GM23338 (cell line): ENCODE data around the gene IL16. TPM values are rescaled to one million over a fixed set of nuclear protein-coding genes. Genes with fewer than 3 reads are reported as not detected.

Experiments used
- ATAC-seq: fragments of 200-7000 bp; cut with Tn5 transposase; 3 replicates; pipeline ENCODE4 v1.9.1; 2020
- DNase-seq: peaks from one replicate; pipeline ENCODE4 v3.0.0-alpha.2; 2015; ENCODE audit warnings: low spot score
- H2AFZ ChIP-seq: fragments of 200-600 bp; sonication (generic); 2 replicates; pipeline ENCODE4 v1.8.0; 2016; ENCODE audit warnings: antibody characterized with exemption, mild to moderate bottlenecking, moderate library complexity
- H3F3A ChIP-seq: fragments of 200-600 bp; sonication (generic); replicated peaks from 2 replicates; pipeline ENCODE4 v1.8.0; 2017; ENCODE audit warnings: antibody characterized with exemption, mixed run types, low read depth
- H3K27ac ChIP-seq: fragments of 200-600 bp; sonication (generic); 2 replicates; pipeline ENCODE4 v1.6.1; 2016; ENCODE audit warnings: low read depth
- H3K27me3 ChIP-seq: fragments of 200-600 bp; sonication (generic); 2 replicates; pipeline ENCODE4 v1.8.0; 2016; ENCODE audit warnings: mild to moderate bottlenecking, mixed run types, moderate library complexity; ENCODE audit not compliant: insufficient read depth
- H3K36me3 ChIP-seq: fragments of 200-600 bp; sonication (generic); 2 replicates; pipeline ENCODE4 v1.8.0; 2016; ENCODE audit warnings: mild to moderate bottlenecking; ENCODE audit not compliant: insufficient read depth
- H3K4me1 ChIP-seq: fragments of 200-600 bp; sonication (generic); 2 replicates; pipeline ENCODE4 v1.8.0; 2016; ENCODE audit warnings: mild to moderate bottlenecking, moderate library complexity; ENCODE audit not compliant: insufficient read depth
- H3K4me2 ChIP-seq: fragments of 200-600 bp; sonication (generic); 2 replicates; pipeline ENCODE4 v1.7.1; 2017; ENCODE audit warnings: mixed run types
- H3K4me3 ChIP-seq: fragments of 200-600 bp; sonication (generic); 2 replicates; pipeline ENCODE4 v1.6.1; 2016; ENCODE audit warnings: mixed run types
- H3K79me2 ChIP-seq: fragments of 200-600 bp; sonication (generic); replicated peaks from 2 replicates; pipeline ENCODE4 v1.8.0; 2017; ENCODE audit warnings: mild to moderate bottlenecking; ENCODE audit not compliant: insufficient read depth
- H3K9me2 ChIP-seq: fragments of 200-600 bp; sonication (generic); 2 replicates; pipeline ENCODE4 v1.8.0; 2017; ENCODE audit not compliant: insufficient read depth
- H4K20me1 ChIP-seq: fragments of 200-600 bp; sonication (generic); replicated peaks from 2 replicates; pipeline ENCODE4 v1.8.0; 2017; ENCODE audit warnings: mild to moderate bottlenecking; ENCODE audit not compliant: insufficient read depth
- H3K27ac Mint-ChIP-seq: 2 replicates; pipeline ENCODE4 v1.8.0; 2020; ENCODE audit warnings: inconsistent platforms, mild to moderate bottlenecking, moderate library complexity, mixed read lengths
- H3K27me3 Mint-ChIP-seq: 3 replicates; pipeline ENCODE4 v1.8.0; 2022; ENCODE audit warnings: low read depth, mild to moderate bottlenecking, moderate library complexity, mixed read lengths, inconsistent platforms; ENCODE audit not compliant: insufficient read depth, poor library complexity
- H3K36me3 Mint-ChIP-seq: 3 replicates; pipeline ENCODE4 v1.8.0; 2021; ENCODE audit warnings: low read depth, mild to moderate bottlenecking, inconsistent platforms, moderate library complexity, mixed read lengths
- H3K4me1 Mint-ChIP-seq: 3 replicates; pipeline ENCODE4 v1.8.0; 2020; ENCODE audit warnings: mild to moderate bottlenecking, inconsistent platforms, mixed read lengths
- H3K4me3 Mint-ChIP-seq: 3 replicates; pipeline ENCODE4 v1.8.0; 2021; ENCODE audit warnings: moderate library complexity, mild to moderate bottlenecking, inconsistent platforms, mixed read lengths
- H3K9me3 Mint-ChIP-seq: 3 replicates; pipeline ENCODE4 v1.8.0; 2020; ENCODE audit warnings: moderate library complexity, mild to moderate bottlenecking, inconsistent platforms, mixed read lengths
- CREB1 ChIP-seq: fragments of 250-450 bp; sonication (Bioruptor Pico); IDR thresholded peaks from 2 replicates; pipeline ENCODE4 v1.5.0; 2020; ENCODE audit warnings: low read depth, mild to moderate bottlenecking, moderate library complexity
- EZH2phosphoT487 ChIP-seq: fragments of 200-600 bp; sonication (generic); IDR thresholded peaks from one replicate; pipeline ENCODE4 v1.8.1; 2018; ENCODE audit warnings: antibody characterized with exemption; ENCODE audit not compliant: unreplicated experiment
- JUNB ChIP-seq: IDR thresholded peaks from one replicate; pipeline ENCODE4 v1.6.1; 2016; ENCODE audit warnings: antibody characterized with exemption; ENCODE audit not compliant: unreplicated experiment
- NANOG ChIP-seq: IDR thresholded peaks from 2 replicates; pipeline ENCODE4 v1.6.1; 2016; ENCODE audit warnings: antibody characterized with exemption, borderline replicate concordance
- POLR2AphosphoS5 ChIP-seq: IDR thresholded peaks from 2 replicates; pipeline ENCODE4 v1.6.1; 2016; ENCODE audit warnings: antibody characterized with exemption, low read depth
- STAT1 ChIP-seq: IDR thresholded peaks from one replicate; pipeline ENCODE4 v1.6.1; 2016; ENCODE audit warnings: antibody characterized with exemption; ENCODE audit not compliant: unreplicated experiment
- ZNF331 ChIP-seq: fragments of 250-450 bp; sonication (Bioruptor Pico); IDR thresholded peaks from 2 replicates; pipeline ENCODE4 v1.5.0; 2020; ENCODE audit warnings: low read depth, mild to moderate bottlenecking, moderate library complexity
- polyA plus RNA-seq: library from polyadenylated mRNA; unstranded; fragments of >200 nt; fragmentation: Nextera tagmentation; extraction: Ambion mirVana; gene quantifications from 2 replicates; pipeline ENCODE4 v1.2.1, GENCODE V29; 2016
- total RNA-seq: library from RNA; depleted of rRNA; stranded (reverse); fragments of >200 nt; shearing (Covaris generic); gene quantifications from 2 replicates; pipeline ENCODE4 v1.2.3, GENCODE V29; 2014
- TF ChIP-seq, protein P1 (sequence below), 2 experiments: fragments of 200-600 bp in 1 of 2; sonication (generic) in 1 of 2; conservative IDR thresholded peaks; 2 replicates each; pipeline versions ENCODE4 v1.5.1 to v1.6.1; 2016 to 2017; ENCODE audit warnings: antibody characterized with exemption in 2 of 2, low read depth in 2 of 2, mild to moderate bottlenecking in 2 of 2, moderate library complexity in 1 of 2
- TF ChIP-seq, protein P2 (sequence below): fragments of 250-450 bp; sonication (Bioruptor Pico); IDR thresholded peaks from 2 replicates; pipeline ENCODE4 v1.5.0; 2020; ENCODE audit warnings: mild to moderate bottlenecking, moderate library complexity

The IL16 gene
- total and polyA plus RNA-seq, 2 experiments from 2014 or later = 0.29 TPM; not detected in 1

DNA sequence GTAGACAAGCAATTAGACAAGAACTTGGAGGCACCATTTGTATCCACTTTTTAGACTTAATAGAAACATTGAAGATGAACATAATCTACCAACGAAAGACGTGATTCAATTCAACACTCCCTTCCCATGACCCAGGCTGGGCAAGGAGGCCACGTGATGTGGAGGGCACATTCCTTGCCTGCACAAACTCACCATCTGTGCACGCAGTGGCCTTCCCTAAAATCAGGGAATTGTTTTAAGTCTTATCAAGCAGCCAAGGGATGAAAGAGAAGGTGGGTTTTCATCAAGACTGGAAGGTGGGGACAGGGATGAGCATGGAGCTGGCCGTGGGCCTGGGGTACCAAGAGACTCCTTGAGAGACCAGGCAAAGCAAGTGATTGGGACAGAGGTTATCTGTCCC, 113.8 kb downstream of the IL16 start:
- ATAC-seq = no peak
- H3K36me3 Mint-ChIP-seq = peaks cover 13% of the 10 kb centered on the region

DNA sequence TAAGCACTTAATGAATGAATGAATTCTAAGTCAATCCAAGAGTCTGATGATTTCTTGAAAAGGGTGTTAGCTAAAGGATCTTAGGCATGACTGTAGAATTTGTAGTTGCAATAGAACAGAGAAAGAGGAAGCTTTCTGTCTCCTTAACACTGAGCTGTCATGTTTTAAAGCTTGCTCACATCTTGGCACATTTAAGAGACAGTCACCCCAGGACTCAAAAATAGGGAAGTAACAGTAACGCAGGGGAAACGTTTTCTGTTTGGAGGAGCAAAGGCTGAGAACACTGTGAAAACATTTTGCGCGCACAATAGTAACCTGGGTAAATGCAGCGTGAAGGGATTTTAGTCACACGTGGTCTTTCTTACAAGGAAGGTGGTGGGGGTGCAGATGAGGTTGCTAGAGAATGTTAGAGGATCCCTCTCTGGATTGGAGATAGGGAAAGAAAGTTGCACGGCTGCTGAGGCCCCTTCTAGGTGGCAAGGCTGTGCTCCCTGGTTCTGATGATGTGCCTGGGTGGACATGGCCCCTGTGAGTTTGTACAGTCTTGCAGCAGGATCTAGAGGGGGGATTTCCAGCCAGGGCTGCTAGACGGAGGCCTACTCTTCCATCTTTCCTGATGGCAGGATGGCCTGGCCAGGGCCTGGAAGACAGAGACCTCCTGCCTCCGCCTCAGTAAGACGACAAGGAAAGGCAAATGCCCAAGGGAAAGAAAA, 115.2 kb downstream of the IL16 start:
- Mint-ChIP-seq H3K36me3 (peaks cover 20% of the 10 kb centered on the region), H3K9me3 (no peaks in the 10 kb centered on the region), H3K4me3 (no peak overlapping the region), H3K27me3 (peaks cover 2% of the 10 kb centered on the region), H3K27ac (0 out of 2 replicates have a peak overlapping the region, but pooled peaks have one; percentile 27), H3K4me1 (no peaks in the 10 kb centered on the region)
- Histone ChIP-seq H3K4me3 (no peak overlapping the region), H3K27me3 (no peaks in the 10 kb centered on the region), H3K27ac (no peak overlapping the region), H3K4me1 (no peaks in the 10 kb centered on the region), H2AFZ (no peak overlapping the region), H3K79me2 (no peaks in the 10 kb centered on the region), H3K9me2 (0 out of 2 replicates have a peak, but pooled peaks cover 4% of the 10 kb centered on the region), H3K36me3 (no peaks in the 10 kb centered on the region), H3K4me2 (no peak overlapping the region), H4K20me1 (no peaks in the 10 kb centered on the region; the same call in 1 of the 2 replicates), H3F3A (no peaks in the 10 kb centered on the region)
- DNase-seq (no peak), ATAC-seq (no peak)
- TF ChIP-seq POLR2AphosphoS5 (no peak), NANOG (no peak), ZNF331 (no peak), EZH2phosphoT487 (no peak), STAT1 (no peak), CREB1 (CRISPR knock-in tag) (no peak)
- TF ChIP-seq, protein P1, sequence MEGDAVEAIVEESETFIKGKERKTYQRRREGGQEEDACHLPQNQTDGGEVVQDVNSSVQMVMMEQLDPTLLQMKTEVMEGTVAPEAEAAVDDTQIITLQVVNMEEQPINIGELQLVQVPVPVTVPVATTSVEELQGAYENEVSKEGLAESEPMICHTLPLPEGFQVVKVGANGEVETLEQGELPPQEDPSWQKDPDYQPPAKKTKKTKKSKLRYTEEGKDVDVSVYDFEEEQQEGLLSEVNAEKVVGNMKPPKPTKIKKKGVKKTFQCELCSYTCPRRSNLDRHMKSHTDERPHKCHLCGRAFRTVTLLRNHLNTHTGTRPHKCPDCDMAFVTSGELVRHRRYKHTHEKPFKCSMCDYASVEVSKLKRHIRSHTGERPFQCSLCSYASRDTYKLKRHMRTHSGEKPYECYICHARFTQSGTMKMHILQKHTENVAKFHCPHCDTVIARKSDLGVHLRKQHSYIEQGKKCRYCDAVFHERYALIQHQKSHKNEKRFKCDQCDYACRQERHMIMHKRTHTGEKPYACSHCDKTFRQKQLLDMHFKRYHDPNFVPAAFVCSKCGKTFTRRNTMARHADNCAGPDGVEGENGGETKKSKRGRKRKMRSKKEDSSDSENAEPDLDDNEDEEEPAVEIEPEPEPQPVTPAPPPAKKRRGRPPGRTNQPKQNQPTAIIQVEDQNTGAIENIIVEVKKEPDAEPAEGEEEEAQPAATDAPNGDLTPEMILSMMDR (conservative IDR thresholded peaks at IDR 0.05; ENCODE audit: low read depth in 2 of 2) = no peak
- TF ChIP-seq, protein P2, sequence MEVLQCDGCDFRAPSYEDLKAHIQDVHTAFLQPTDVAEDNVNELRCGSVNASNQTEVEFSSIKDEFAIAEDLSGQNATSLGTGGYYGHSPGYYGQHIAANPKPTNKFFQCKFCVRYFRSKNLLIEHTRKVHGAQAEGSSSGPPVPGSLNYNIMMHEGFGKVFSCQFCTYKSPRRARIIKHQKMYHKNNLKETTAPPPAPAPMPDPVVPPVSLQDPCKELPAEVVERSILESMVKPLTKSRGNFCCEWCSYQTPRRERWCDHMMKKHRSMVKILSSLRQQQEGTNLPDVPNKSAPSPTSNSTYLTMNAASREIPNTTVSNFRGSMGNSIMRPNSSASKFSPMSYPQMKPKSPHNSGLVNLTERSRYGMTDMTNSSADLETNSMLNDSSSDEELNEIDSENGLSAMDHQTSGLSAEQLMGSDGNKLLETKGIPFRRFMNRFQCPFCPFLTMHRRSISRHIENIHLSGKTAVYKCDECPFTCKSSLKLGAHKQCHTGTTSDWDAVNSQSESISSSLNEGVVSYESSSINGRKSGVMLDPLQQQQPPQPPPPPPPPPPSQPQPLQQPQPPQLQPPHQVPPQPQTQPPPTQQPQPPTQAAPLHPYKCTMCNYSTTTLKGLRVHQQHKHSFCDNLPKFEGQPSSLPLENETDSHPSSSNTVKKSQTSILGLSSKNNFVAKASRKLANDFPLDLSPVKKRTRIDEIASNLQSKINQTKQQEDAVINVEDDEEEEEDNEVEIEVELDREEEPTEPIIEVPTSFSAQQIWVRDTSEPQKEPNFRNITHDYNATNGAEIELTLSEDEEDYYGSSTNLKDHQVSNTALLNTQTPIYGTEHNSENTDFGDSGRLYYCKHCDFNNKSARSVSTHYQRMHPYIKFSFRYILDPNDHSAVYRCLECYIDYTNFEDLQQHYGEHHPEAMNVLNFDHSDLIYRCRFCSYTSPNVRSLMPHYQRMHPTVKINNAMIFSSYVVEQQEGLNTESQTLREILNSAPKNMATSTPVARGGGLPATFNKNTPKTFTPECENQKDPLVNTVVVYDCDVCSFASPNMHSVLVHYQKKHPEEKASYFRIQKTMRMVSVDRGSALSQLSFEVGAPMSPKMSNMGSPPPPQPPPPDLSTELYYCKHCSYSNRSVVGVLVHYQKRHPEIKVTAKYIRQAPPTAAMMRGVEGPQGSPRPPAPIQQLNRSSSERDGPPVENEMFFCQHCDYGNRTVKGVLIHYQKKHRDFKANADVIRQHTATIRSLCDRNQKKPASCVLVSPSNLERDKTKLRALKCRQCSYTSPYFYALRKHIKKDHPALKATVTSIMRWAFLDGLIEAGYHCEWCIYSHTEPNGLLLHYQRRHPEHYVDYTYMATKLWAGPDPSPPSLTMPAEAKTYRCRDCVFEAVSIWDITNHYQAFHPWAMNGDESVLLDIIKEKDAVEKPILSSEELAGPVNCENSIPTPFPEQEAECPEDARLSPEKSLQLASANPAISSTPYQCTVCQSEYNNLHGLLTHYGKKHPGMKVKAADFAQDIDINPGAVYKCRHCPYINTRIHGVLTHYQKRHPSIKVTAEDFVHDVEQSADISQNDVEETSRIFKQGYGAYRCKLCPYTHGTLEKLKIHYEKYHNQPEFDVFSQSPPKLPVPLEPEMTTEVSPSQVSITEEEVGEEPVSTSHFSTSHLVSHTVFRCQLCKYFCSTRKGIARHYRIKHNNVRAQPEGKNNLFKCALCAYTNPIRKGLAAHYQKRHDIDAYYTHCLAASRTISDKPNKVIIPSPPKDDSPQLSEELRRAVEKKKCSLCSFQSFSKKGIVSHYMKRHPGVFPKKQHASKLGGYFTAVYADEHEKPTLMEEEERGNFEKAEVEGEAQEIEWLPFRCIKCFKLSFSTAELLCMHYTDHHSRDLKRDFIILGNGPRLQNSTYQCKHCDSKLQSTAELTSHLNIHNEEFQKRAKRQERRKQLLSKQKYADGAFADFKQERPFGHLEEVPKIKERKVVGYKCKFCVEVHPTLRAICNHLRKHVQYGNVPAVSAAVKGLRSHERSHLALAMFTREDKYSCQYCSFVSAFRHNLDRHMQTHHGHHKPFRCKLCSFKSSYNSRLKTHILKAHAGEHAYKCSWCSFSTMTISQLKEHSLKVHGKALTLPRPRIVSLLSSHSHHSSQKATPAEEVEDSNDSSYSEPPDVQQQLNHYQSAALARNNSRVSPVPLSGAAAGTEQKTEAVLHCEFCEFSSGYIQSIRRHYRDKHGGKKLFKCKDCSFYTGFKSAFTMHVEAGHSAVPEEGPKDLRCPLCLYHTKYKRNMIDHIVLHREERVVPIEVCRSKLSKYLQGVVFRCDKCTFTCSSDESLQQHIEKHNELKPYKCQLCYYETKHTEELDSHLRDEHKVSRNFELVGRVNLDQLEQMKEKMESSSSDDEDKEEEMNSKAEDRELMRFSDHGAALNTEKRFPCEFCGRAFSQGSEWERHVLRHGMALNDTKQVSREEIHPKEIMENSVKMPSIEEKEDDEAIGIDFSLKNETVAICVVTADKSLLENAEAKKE (CRISPR knock-in tag) = no peak

More for the DNA sequence above, 113.8 kb downstream of the IL16 start:
- no peaks in the 10 kb centered on the region for H3K4me1 Mint-ChIP-seq
- Histone ChIP-seq H3K79me2 (no peaks in the 10 kb centered on the region), H3K4me3 (no peak overlapping the region), H3K4me1 (no peaks in the 10 kb centered on the region), H3K27me3 (no peaks in the 10 kb centered on the region), H3K36me3 (no peaks in the 10 kb centered on the region), H3K9me2 (peaks cover 4% of the 10 kb centered on the region; the same call in 1 of the 2 replicates), H4K20me1 (no peaks in the 10 kb centered on the region; the same call in 1 of the 2 replicates), H3K4me2 (no peak overlapping the region), H2AFZ (no peak overlapping the region), H3K27ac (no peak overlapping the region), H3F3A (no peaks in the 10 kb centered on the region)
- no peak for DNase-seq
- no peak for TF ChIP-seq NANOG
- TF ChIP-seq JUNB = no peak
- TF ChIP-seq, protein P1 (conservative IDR thresholded peaks at IDR 0.05; ENCODE audit: low read depth in 2 of 2) = no peak
- no peak overlapping the region for H3K27ac Mint-ChIP-seq
- H3K9me3 Mint-ChIP-seq = no peaks in the 10 kb centered on the region
- peaks cover 2% of the 10 kb centered on the region for H3K27me3 Mint-ChIP-seq
- no peak overlapping the region for H3K4me3 Mint-ChIP-seq
